Activated CD8-positive, alpha-beta T cell treated with anti-CD3 and anti-CD28 coated beads, Interleukin-2, amount 10 ng/mL, durations not matched to agents 7 days and 5 days (primary cell): Measurements from ENCODE around the gene UBR3. TPM values are rescaled to one million over a fixed set of nuclear protein-coding genes. Genes with fewer than 3 reads are reported as not detected.
"Not testable (repeated sequence)": the region's sequence is repeated elsewhere in the genome, so short reads cannot be mapped to it uniquely, and the experiment has no call there.

ENCODE experiments used
- ATAC-seq: fragments of 150-1000 bp; cut with Tn5 transposase; one replicate; pipeline ENCODE4 v1.10.0; 2021; ENCODE audit warnings: moderate library complexity
- CTCF ChIA-PET: fragments of 350-600 bp; sonication (Branson Sonifier 250); formaldehyde crosslinking; loops from one replicate; lab custom pipeline; 2021; ENCODE audit warnings: antibody characterized with exemption; lab: Charles Lee
- POLR2A ChIA-PET: fragments of 350-600 bp; sonication (Branson Sonifier 250); formaldehyde crosslinking; loops from one replicate; lab custom pipeline; 2021; ENCODE audit warnings: antibody characterized with exemption; lab: Charles Lee
- DNase-seq: peaks from one replicate; pipeline ENCODE4 v3.0.0-alpha.2; 2020
- H3K27ac Mint-ChIP-seq: one replicate; pipeline ENCODE4 v1.8.0; 2021; ENCODE audit warnings: mild to moderate bottlenecking, mixed read lengths
- H3K27me3 Mint-ChIP-seq: one replicate; pipeline ENCODE4 v1.8.0; 2021; ENCODE audit warnings: low read depth, mixed read lengths
- H3K36me3 Mint-ChIP-seq: one replicate; pipeline ENCODE4 v1.8.0; 2021; ENCODE audit warnings: low read depth, mixed read lengths
- H3K4me1 Mint-ChIP-seq: one replicate; pipeline ENCODE4 v1.8.0; 2021; ENCODE audit warnings: low read depth, mixed read lengths
- H3K4me3 Mint-ChIP-seq: one replicate; pipeline ENCODE4 v1.8.0; 2021; ENCODE audit warnings: mild to moderate bottlenecking, mixed read lengths
- H3K9me3 Mint-ChIP-seq: one replicate; pipeline ENCODE4 v1.8.0; 2022; ENCODE audit warnings: mixed read lengths; ENCODE audit not compliant: insufficient read depth
- total RNA-seq, 2 experiments: library from RNA; stranded (reverse); gene quantifications; one replicate each; pipeline ENCODE4 v1.2.3, GENCODE V29; 2021

Gene UBR3
- total RNA-seq, 2 experiments from 2014 or later = 20.8 to 21.5 TPM

GRCh38 chr2:169957219-169957618 is 130.0 kb downstream of the UBR3 start:
- peaks cover 26% of the 10 kb centered on the region for H3K36me3 Mint-ChIP-seq
- H3K9me3 Mint-ChIP-seq, CTCF ChIA-PET, H3K4me1 Mint-ChIP-seq, H3K27ac Mint-ChIP-seq, H3K27me3 Mint-ChIP-seq, DNase-seq, H3K4me3 Mint-ChIP-seq, ATAC-seq, POLR2A ChIA-PET: not testable (repeated sequence)

- ATAC-seq (no peak), DNase-seq (no peak)
- Mint-ChIP-seq H3K27ac (no peak overlapping the region), H3K27me3 (no peaks in the 10 kb centered on the region), H3K9me3 (peaks cover 4% of the 10 kb centered on the region), H3K4me3 (no peak overlapping the region), H3K36me3 (peaks cover 20% of the 10 kb centered on the region), H3K4me1 (no peaks in the 10 kb centered on the region)
- CTCF ChIA-PET = no interaction called here
- POLR2A ChIA-PET = interaction anchor here (0.6 kb wide), 1 partner anchor 1559 kb away, joined by 3 read pairs; no protein-coding TSS in a partner anchor
These were observed 134.7 kb downstream of the UBR3 start for GRCh38 chr2:169961911-169962310.

- CTCF ChIA-PET = no interaction called here
- Mint-ChIP-seq H3K4me1 (no peaks in the 10 kb centered on the region), H3K36me3 (peaks cover 18% of the 10 kb centered on the region), H3K27ac (no peak overlapping the region), H3K4me3 (no peak overlapping the region), H3K27me3 (no peaks in the 10 kb centered on the region), H3K9me3 (no peaks in the 10 kb centered on the region)
- POLR2A ChIA-PET = no interaction called here
- DNase-seq = no peak
- no peak for ATAC-seq
These were observed 136.5 kb downstream of the UBR3 start for GRCh38 chr2:169963786-169964185.

GRCh38 chr2:169964740-169965139 is 137.5 kb downstream of the UBR3 start:
- H3K36me3 Mint-ChIP-seq = peaks cover 11% of the 10 kb centered on the region

GRCh38 chr2:169965495-169965894 is 138.2 kb downstream of the UBR3 start:
- Mint-ChIP-seq H3K4me3 (no peak overlapping the region), H3K4me1 (no peaks in the 10 kb centered on the region), H3K27me3 (no peaks in the 10 kb centered on the region), H3K27ac (no peak overlapping the region), H3K36me3 (peaks cover 15% of the 10 kb centered on the region), H3K9me3 (no peaks in the 10 kb centered on the region)
- ATAC-seq (no peak), DNase-seq (no peak)
- ChIA-PET POLR2A (no interaction called here), CTCF (no interaction called here)

More at GRCh38 chr2:169964740-169965139, 137.5 kb downstream of the UBR3 start:
- no peaks in the 10 kb centered on the region for H3K9me3 Mint-ChIP-seq
- H3K4me3 Mint-ChIP-seq = no peak overlapping the region
- no peak overlapping the region for H3K27ac Mint-ChIP-seq
- no peaks in the 10 kb centered on the region for H3K27me3 Mint-ChIP-seq
- ChIA-PET CTCF (no interaction called here), POLR2A (no interaction called here)
- H3K4me1 Mint-ChIP-seq = no peaks in the 10 kb centered on the region
- no peak for DNase-seq
- no peak for ATAC-seq

- H3K27ac Mint-ChIP-seq = no peak overlapping the region
- peaks cover 12% of the 10 kb centered on the region for H3K36me3 Mint-ChIP-seq
- no peaks in the 10 kb centered on the region for H3K9me3 Mint-ChIP-seq
- H3K4me3 Mint-ChIP-seq = no peak overlapping the region
- ATAC-seq = no peak
- H3K27me3 Mint-ChIP-seq = no peaks in the 10 kb centered on the region
- CTCF ChIA-PET = no interaction called here
- POLR2A ChIA-PET = no interaction called here
- no peaks in the 10 kb centered on the region for H3K4me1 Mint-ChIP-seq
- DNase-seq = no peak
These were observed 139.2 kb downstream of the UBR3 start for GRCh38 chr2:169966454-169966853.

- no peak overlapping the region for H3K4me3 Mint-ChIP-seq
These were observed 141.5 kb downstream of the UBR3 start for GRCh38 chr2:169968743-169969142.

GRCh38 chr2:169975221-169975620 is 148.0 kb downstream of the UBR3 start:
- no peaks in the 10 kb centered on the region for H3K4me1 Mint-ChIP-seq
- H3K9me3 Mint-ChIP-seq = peaks cover 22% of the 10 kb centered on the region
- no peaks in the 10 kb centered on the region for H3K27me3 Mint-ChIP-seq
- no peak overlapping the region for H3K4me3 Mint-ChIP-seq
- no peak overlapping the region for H3K27ac Mint-ChIP-seq
- DNase-seq = no peak
- H3K36me3 Mint-ChIP-seq = peaks cover 41% of the 10 kb centered on the region
- ChIA-PET CTCF (no interaction called here), POLR2A (no interaction called here)
- no peak for ATAC-seq

More at GRCh38 chr2:169968743-169969142, 141.5 kb downstream of the UBR3 start:
- Mint-ChIP-seq H3K27me3 (no peaks in the 10 kb centered on the region), H3K36me3 (peaks cover 15% of the 10 kb centered on the region), H3K27ac (no peak overlapping the region), H3K9me3 (no peaks in the 10 kb centered on the region), H3K4me1 (no peaks in the 10 kb centered on the region)
- POLR2A ChIA-PET = no interaction called here
- CTCF ChIA-PET = no interaction called here
- no peak for ATAC-seq
- DNase-seq = no peak

- Mint-ChIP-seq H3K9me3 (peaks cover 22% of the 10 kb centered on the region), H3K4me3 (no peak overlapping the region), H3K27ac (no peak overlapping the region), H3K36me3 (peaks cover 40% of the 10 kb centered on the region), H3K4me1 (no peaks in the 10 kb centered on the region), H3K27me3 (no peaks in the 10 kb centered on the region)
- ChIA-PET POLR2A (no interaction called here), CTCF (no interaction called here)
- ATAC-seq = no peak
- DNase-seq = no peak
These were observed 149.1 kb downstream of the UBR3 start for GRCh38 chr2:169976335-169976851.

GRCh38 chr2:169977530-169977929 is 150.3 kb downstream of the UBR3 start:
- CTCF ChIA-PET = no interaction called here
- POLR2A ChIA-PET = no interaction called here

GRCh38 chr2:169978402-169979017 is 151.3 kb downstream of the UBR3 start:
- DNase-seq (no peak), ATAC-seq (no peak)
- Mint-ChIP-seq H3K4me1 (peaks cover 2% of the 10 kb centered on the region), H3K36me3 (peaks cover 35% of the 10 kb centered on the region), H3K9me3 (peaks cover 22% of the 10 kb centered on the region), H3K27me3 (no peaks in the 10 kb centered on the region), H3K27ac (no peak overlapping the region), H3K4me3 (no peak overlapping the region)
- ChIA-PET CTCF (interaction anchor here (0.9 kb wide), 1 partner anchor 177 kb away, joined by 3 read pairs; no protein-coding TSS in a partner anchor), POLR2A (no interaction called here)

More at GRCh38 chr2:169977530-169977929, 150.3 kb downstream of the UBR3 start:
- no peak overlapping the region for H3K4me3 Mint-ChIP-seq
- no peak for DNase-seq
- H3K27me3 Mint-ChIP-seq = no peaks in the 10 kb centered on the region
- no peak overlapping the region for H3K27ac Mint-ChIP-seq
- peaks cover 2% of the 10 kb centered on the region for H3K4me1 Mint-ChIP-seq
- ATAC-seq = no peak
- H3K36me3 Mint-ChIP-seq = peaks cover 35% of the 10 kb centered on the region
- H3K9me3 Mint-ChIP-seq = peaks cover 22% of the 10 kb centered on the region

GRCh38 chr2:169979025-169979424 is 151.8 kb downstream of the UBR3 start:
- peaks cover 2% of the 10 kb centered on the region for H3K4me1 Mint-ChIP-seq
- H3K9me3 Mint-ChIP-seq = peaks cover 21% of the 10 kb centered on the region
- H3K27me3 Mint-ChIP-seq = no peaks in the 10 kb centered on the region
- H3K4me3 Mint-ChIP-seq = no peak overlapping the region
- H3K36me3 Mint-ChIP-seq = peaks cover 35% of the 10 kb centered on the region
- ChIA-PET CTCF (interaction anchor here (0.9 kb wide), 1 partner anchor 176 kb away, joined by 3 read pairs; no protein-coding TSS in a partner anchor), POLR2A (no interaction called here)
- no peak overlapping the region for H3K27ac Mint-ChIP-seq
- ATAC-seq (no peak), DNase-seq (no peak)
